Type B pancreatic cell (in vitro differentiated cells): ENCODE measurements around the gene EEA1. TPM values are rescaled to one million over a fixed set of nuclear protein-coding genes. Genes with fewer than 3 reads are reported as not detected.

Experiments
- DNase-seq: peaks from one replicate; pipeline ENCODE4 v3.0.0; 2021; ENCODE audit warnings: mixed read lengths; ENCODE audit not compliant: unreplicated experiment; ENCODE audit errors: extremely low spot score
- H3K27ac Mint-ChIP-seq: 2 replicates; pipeline ENCODE4 v1.8.0; 2021; ENCODE audit warnings: mild to moderate bottlenecking, mixed read lengths
- H3K27me3 Mint-ChIP-seq: 2 replicates; pipeline ENCODE4 v1.8.0; 2021; ENCODE audit warnings: mixed read lengths
- H3K36me3 Mint-ChIP-seq: 2 replicates; pipeline ENCODE4 v1.8.0; 2021; ENCODE audit warnings: mixed read lengths
- H3K4me1 Mint-ChIP-seq: one replicate; pipeline ENCODE4 v1.8.0; 2021; ENCODE audit warnings: mixed read lengths; ENCODE audit not compliant: unreplicated experiment
- H3K4me3 Mint-ChIP-seq: 2 replicates; pipeline ENCODE4 v1.8.0; 2021; ENCODE audit warnings: mild to moderate bottlenecking, mixed read lengths
- H3K9me3 Mint-ChIP-seq: 2 replicates; pipeline ENCODE4 v1.8.0; 2021; ENCODE audit warnings: mixed read lengths
- total RNA-seq: library from RNA; stranded (reverse); gene quantifications from 2 replicates; pipeline ENCODE4 v1.2.1, GENCODE V29; 2021; ENCODE audit warnings: low replicate concordance
- TF ChIP-seq, protein P1 (sequence below): fragments of 200-600 bp; sonication (generic); conservative IDR thresholded peaks from 2 replicates; pipeline ENCODE4 v1.5.0; 2021; ENCODE audit warnings: antibody characterized with exemption, mild to moderate bottlenecking

Gene EEA1
- total RNA-seq, 1 donor from 2014 or later = 24.6 TPM

DNA sequence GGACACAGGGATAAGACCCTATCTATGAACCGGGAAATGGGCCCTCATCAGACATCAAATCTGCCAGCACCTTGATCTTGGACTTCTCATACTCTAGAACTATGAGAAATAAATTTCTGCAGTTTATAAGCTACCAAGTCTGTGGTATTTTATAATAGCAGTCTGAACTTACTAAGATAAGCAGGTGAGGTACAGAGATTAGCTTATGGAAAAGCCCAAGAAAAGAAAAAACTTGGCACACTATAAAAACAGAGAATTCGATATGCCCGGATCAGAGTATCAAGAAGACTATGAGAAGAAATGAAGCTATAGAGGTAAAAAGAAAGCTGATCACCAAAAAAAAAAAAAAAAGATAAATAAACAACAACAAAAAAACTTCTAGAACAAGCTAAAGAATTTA lies 52.6 kb downstream of the EEA1 start:
- TF ChIP-seq, protein P1, sequence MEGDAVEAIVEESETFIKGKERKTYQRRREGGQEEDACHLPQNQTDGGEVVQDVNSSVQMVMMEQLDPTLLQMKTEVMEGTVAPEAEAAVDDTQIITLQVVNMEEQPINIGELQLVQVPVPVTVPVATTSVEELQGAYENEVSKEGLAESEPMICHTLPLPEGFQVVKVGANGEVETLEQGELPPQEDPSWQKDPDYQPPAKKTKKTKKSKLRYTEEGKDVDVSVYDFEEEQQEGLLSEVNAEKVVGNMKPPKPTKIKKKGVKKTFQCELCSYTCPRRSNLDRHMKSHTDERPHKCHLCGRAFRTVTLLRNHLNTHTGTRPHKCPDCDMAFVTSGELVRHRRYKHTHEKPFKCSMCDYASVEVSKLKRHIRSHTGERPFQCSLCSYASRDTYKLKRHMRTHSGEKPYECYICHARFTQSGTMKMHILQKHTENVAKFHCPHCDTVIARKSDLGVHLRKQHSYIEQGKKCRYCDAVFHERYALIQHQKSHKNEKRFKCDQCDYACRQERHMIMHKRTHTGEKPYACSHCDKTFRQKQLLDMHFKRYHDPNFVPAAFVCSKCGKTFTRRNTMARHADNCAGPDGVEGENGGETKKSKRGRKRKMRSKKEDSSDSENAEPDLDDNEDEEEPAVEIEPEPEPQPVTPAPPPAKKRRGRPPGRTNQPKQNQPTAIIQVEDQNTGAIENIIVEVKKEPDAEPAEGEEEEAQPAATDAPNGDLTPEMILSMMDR = no peak
- Mint-ChIP-seq H3K4me3 (no peak overlapping the region), H3K4me1 (no peaks in the 10 kb centered on the region), H3K27me3 (no peaks in the 10 kb centered on the region), H3K27ac (no peak overlapping the region), H3K36me3 (peaks cover 28% of the 10 kb centered on the region), H3K9me3 (no peaks in the 10 kb centered on the region)
- DNase-seq = no peak

DNA sequence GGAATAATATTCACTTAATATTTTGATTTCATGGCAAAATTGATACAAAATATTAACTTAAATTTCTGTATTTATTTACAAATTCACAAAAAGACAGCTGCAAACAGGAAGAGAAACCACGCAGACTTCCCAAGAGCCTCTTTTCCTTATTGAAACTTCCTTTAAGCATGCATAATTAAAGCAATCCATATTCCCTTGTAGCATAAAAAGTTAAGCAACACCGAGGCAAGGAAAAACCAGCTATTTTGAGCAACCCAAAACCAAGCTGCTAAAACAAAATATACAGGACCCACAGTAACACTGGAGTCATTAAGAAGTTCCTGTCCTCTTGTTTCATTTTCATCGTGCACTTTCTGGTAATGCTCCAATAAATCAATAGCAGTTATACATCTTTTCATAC lies 58.0 kb downstream of the EEA1 start:
- H3K27me3 Mint-ChIP-seq = no peaks in the 10 kb centered on the region
- no peaks in the 10 kb centered on the region for H3K4me1 Mint-ChIP-seq
- H3K36me3 Mint-ChIP-seq = peaks cover 5% of the 10 kb centered on the region
- H3K27ac Mint-ChIP-seq = no peak overlapping the region
- H3K4me3 Mint-ChIP-seq = no peak overlapping the region
- TF ChIP-seq, protein P1 = no peak
- no peaks in the 10 kb centered on the region for H3K9me3 Mint-ChIP-seq
- no peak for DNase-seq

DNA sequence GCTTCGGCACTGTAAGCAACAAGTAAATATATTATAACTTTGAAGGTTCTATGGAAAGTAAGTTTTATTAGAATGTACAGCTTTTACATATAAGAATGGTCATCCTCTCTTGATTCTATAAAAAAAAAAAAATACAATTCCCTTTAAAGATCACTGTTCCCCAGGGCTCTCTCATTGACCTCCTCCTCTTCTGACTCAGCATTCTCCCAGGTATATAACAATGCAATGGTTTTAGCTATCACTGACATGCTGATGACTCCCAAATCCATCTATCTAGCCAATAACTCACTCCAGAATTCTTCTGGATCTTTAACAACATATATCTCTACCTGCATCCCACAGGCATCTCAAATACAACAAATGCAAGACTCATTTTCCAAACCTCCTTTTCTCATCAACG lies 62.7 kb downstream of the EEA1 start:
- TF ChIP-seq, protein P1 = no peak
- Mint-ChIP-seq H3K9me3 (no peaks in the 10 kb centered on the region), H3K27ac (no peak overlapping the region), H3K27me3 (no peaks in the 10 kb centered on the region), H3K4me1 (no peaks in the 10 kb centered on the region), H3K4me3 (no peak overlapping the region), H3K36me3 (peaks cover 8% of the 10 kb centered on the region)
- no peak for DNase-seq

DNA sequence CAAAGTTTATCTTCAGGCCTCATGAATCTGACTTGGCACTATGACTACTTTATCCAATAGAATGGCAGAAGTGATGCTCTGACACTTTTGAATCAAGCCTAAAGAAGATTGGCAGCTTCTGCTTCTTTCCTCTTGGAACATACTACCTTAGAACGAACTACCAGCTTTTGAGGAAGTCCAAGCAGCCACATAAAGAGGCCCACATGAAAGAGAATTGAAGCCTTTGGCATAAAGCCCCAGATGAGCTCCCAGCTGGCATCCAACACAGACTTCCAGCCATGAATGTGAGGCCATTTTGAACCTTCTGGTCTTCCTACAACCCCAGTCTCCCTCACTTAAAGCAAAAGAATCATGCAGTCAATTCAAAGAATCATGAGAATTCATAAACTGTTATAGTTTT lies 65.8 kb downstream of the EEA1 start:
- Mint-ChIP-seq H3K4me3 (no peak overlapping the region), H3K4me1 (peaks cover 4% of the 10 kb centered on the region), H3K27me3 (no peaks in the 10 kb centered on the region), H3K36me3 (peaks cover 20% of the 10 kb centered on the region), H3K27ac (no peak overlapping the region), H3K9me3 (no peaks in the 10 kb centered on the region)
- TF ChIP-seq, protein P1 = no peak
- no peak for DNase-seq

DNA sequence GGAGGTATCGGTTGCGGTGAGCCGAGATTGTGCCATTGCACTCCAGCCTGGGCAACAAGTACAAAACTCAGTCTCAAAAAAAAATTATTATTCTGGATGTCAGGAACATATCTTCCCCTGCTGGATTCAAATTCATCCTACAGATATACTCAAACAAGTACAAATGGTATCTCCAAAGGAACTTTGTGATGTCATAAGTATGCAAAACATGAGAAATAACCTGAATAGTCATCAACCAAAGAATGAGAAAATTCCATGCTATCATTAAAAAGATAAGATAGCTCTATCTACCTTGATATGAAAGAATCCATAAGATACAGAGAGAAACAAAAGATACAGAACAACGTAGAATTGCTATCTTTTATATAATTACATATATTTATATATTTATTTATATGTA lies 67.7 kb downstream of the EEA1 start:
- DNase-seq = no peak
- H3K36me3 Mint-ChIP-seq = peaks cover 25% of the 10 kb centered on the region
- no peak overlapping the region for H3K4me3 Mint-ChIP-seq
- no peak overlapping the region for H3K27ac Mint-ChIP-seq
- H3K27me3 Mint-ChIP-seq = no peaks in the 10 kb centered on the region
- no peaks in the 10 kb centered on the region for H3K9me3 Mint-ChIP-seq
- H3K4me1 Mint-ChIP-seq = peaks cover 4% of the 10 kb centered on the region
- TF ChIP-seq, protein P1 = no peak

DNA sequence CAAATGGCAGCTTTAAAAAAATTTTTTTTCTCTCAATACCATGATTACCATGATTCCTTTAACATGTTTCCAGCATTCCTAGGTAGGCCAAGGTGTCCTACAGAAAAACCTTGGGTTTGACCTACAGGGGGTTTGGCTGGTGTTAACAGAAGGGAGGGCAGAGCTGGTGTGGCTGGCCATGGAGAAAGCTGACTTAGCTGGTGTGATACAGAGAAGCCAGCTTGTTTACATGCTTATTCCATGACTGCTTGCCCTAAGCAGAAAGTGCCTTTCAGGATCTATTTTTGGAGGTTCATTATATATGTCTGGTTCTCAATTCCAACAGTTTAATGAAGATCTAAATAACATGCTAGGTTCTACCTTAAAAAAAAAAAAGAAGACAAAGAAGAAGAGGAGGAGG lies 68.6 kb downstream of the EEA1 start:
- Mint-ChIP-seq H3K27me3 (no peaks in the 10 kb centered on the region), H3K9me3 (no peaks in the 10 kb centered on the region), H3K4me1 (peaks cover 4% of the 10 kb centered on the region), H3K36me3 (peaks cover 25% of the 10 kb centered on the region), H3K27ac (no peak overlapping the region), H3K4me3 (no peak overlapping the region)
- DNase-seq = no peak
- TF ChIP-seq, protein P1 = no peak
